ENCODE data around the gene CDCA4.
A peak's percentile ranks its signal among the peaks of the same experiment; 100 is the strongest.
"Not testable (repeated sequence)": the region's sequence is repeated elsewhere in the genome, so short reads cannot be mapped to it uniquely, and the experiment has no call there.

CDCA4 gene

GRCh38 chr14:105056303-105056831, 35.5 kb upstream of the CDCA4 start:
- no peak for DNase-seq

GRCh38 chr14:105055736-105056302, 34.9 kb upstream of the CDCA4 start:
- no peak for DNase-seq

GRCh38 chr14:105055334-105055733, 34.5 kb upstream of the CDCA4 start:
- no peak for DNase-seq

GRCh38 chr14:105053996-105054395, 33.1 kb upstream of the CDCA4 start:
- no peak for DNase-seq

GRCh38 chr14:105053421-105053820, 32.5 kb upstream of the CDCA4 start:
- no peak for DNase-seq

GRCh38 chr14:105052110-105052458, 31.2 kb upstream of the CDCA4 start:
- DNase-seq: no peak

GRCh38 chr14:105051182-105052109, 30.6 kb upstream of the CDCA4 start:
- DNase-seq: no peak

GRCh38 chr14:105050551-105050897, 29.6 kb upstream of the CDCA4 start:
- DNase-seq: peak; percentile 40

- DNase-seq: no peak
Observed at GRCh38 chr14:105049753-105050550, 29.1 kb upstream of the CDCA4 start.

- no peak for DNase-seq
Observed at GRCh38 chr14:105047283-105048016, 26.6 kb upstream of the CDCA4 start.

GRCh38 chr14:105046891-105047282, 26.0 kb upstream of the CDCA4 start:
- no peak for DNase-seq

GRCh38 chr14:105045710-105046326, 24.9 kb upstream of the CDCA4 start:
- DNase-seq: peak; percentile 96

GRCh38 chr14:105043641-105044040, 22.8 kb upstream of the CDCA4 start:
- DNase-seq: peak; percentile 59

GRCh38 chr14:105042813-105043212, 21.9 kb upstream of the CDCA4 start:
- no peak for DNase-seq

- DNase-seq: no peak
Observed at GRCh38 chr14:105041841-105042765, 21.2 kb upstream of the CDCA4 start.

- no peak for DNase-seq
Observed at GRCh38 chr14:105039458-105040205, 18.7 kb upstream of the CDCA4 start.

GRCh38 chr14:105035616-105036015, 14.7 kb upstream of the CDCA4 start:
- DNase-seq: not testable (repeated sequence)

- peak; percentile 86 for DNase-seq
Observed at GRCh38 chr14:105034315-105035039, 13.6 kb upstream of the CDCA4 start.

- peak; percentile 25 for DNase-seq
Observed at GRCh38 chr14:105033412-105033900, 12.6 kb upstream of the CDCA4 start.
